Loucy (cell line): ENCODE results near the gene ARL2.

Source experiments
- H2AFZ ChIP-seq: fragments of 200-600 bp; sonication (generic); 2 replicates; pipeline ENCODE4 v1.6.0; 2016; ENCODE audit warnings: antibody characterized with exemption, mild to moderate bottlenecking, low read length, moderate library complexity
- H3F3A ChIP-seq: fragments of 200-600 bp; 2 replicates; pipeline ENCODE4 v1.6.0; 2016; ENCODE audit warnings: antibody characterized with exemption, low read depth, mild to moderate bottlenecking
- H3K27me3 ChIP-seq: fragments of 200-600 bp; sonication (generic); 2 replicates; pipeline ENCODE4 v1.6.1; 2014; ENCODE audit warnings: low read length, mild to moderate bottlenecking; ENCODE audit not compliant: insufficient read depth, poor library complexity, severe bottlenecking
- H3K36me3 ChIP-seq: fragments of 200-600 bp; sonication (generic); 2 replicates; pipeline ENCODE4 v1.6.1; 2016; ENCODE audit warnings: low read length; ENCODE audit not compliant: insufficient read depth
- H3K4me1 ChIP-seq: fragments of 200-600 bp; sonication (generic); 2 replicates; pipeline ENCODE4 v1.5.1; 2014; ENCODE audit warnings: low read length, mild to moderate bottlenecking; ENCODE audit not compliant: insufficient read depth, poor library complexity, severe bottlenecking
- H3K4me2 ChIP-seq: fragments of 200-600 bp; sonication (generic); 2 replicates; pipeline ENCODE4 v1.6.0; 2014; ENCODE audit warnings: antibody characterized with exemption, low read length, low read depth, mild to moderate bottlenecking; ENCODE audit not compliant: poor library complexity, severe bottlenecking
- H3K4me3 ChIP-seq: fragments of 200-600 bp; sonication (generic); 2 replicates; pipeline ENCODE4 v1.5.1; 2014; ENCODE audit warnings: low read length, mild to moderate bottlenecking, mixed read lengths; ENCODE audit not compliant: poor library complexity, severe bottlenecking
- H3K79me2 ChIP-seq: fragments of 200-600 bp; sonication (generic); 2 replicates; pipeline ENCODE4 v1.6.1; 2014; ENCODE audit warnings: low read length; ENCODE audit not compliant: insufficient read depth
- H3K9ac ChIP-seq: fragments of 200-600 bp; sonication (generic); 2 replicates; pipeline ENCODE4 v1.6.0; 2014; ENCODE audit warnings: mild to moderate bottlenecking, low read depth, low read length, moderate library complexity; ENCODE audit not compliant: poor library complexity, severe bottlenecking
- H3K9me2 ChIP-seq: fragments of 200-600 bp; sonication (generic); replicated peaks from 2 replicates; pipeline ENCODE4 v1.6.1; 2016; ENCODE audit warnings: low read depth, low read length, mixed read lengths
- H3K9me3 ChIP-seq: fragments of 200-600 bp; sonication (generic); 2 replicates; pipeline ENCODE4 v1.6.1; 2014; ENCODE audit warnings: mild to moderate bottlenecking, antibody characterized with exemption, low read length, low read depth; ENCODE audit not compliant: insufficient read depth
- H4K20me1 ChIP-seq: fragments of 200-600 bp; sonication (generic); 2 replicates; pipeline ENCODE4 v1.6.0; 2014; ENCODE audit warnings: antibody characterized with exemption, low read length, mild to moderate bottlenecking; ENCODE audit not compliant: insufficient read depth, poor library complexity, severe bottlenecking
- CTCF ChIP-seq: fragments of 200-600 bp; sonication (generic); conservative IDR thresholded peaks from 2 replicates; pipeline ENCODE4 v1.5.1; 2014; ENCODE audit warnings: mild to moderate bottlenecking, antibody characterized with exemption, low read length
- EZH2phosphoT487 ChIP-seq: fragments of 200-600 bp; IDR thresholded peaks from 2 replicates; pipeline ENCODE4 v1.6.1; 2018; ENCODE audit warnings: antibody characterized with exemption, mild to moderate bottlenecking, moderate library complexity, borderline replicate concordance

The ARL2 gene

GRCh38 chr11:65034423-65034822 is 20.5 kb downstream of the ARL2 start:
- no peaks in the 10 kb centered on the region for H3K79me2 ChIP-seq
- no peak for TF ChIP-seq CTCF
- TF ChIP-seq EZH2phosphoT487, result no peak
- H3F3A ChIP-seq, result no peaks in the 10 kb centered on the region
- no peak overlapping the region for H3K9ac ChIP-seq
- H3K9me2 ChIP-seq, result no peaks in the 10 kb centered on the region
- no peaks in the 10 kb centered on the region for H3K27me3 ChIP-seq
- H4K20me1 ChIP-seq, result no peaks in the 10 kb centered on the region
- H3K4me1 ChIP-seq, result no peaks in the 10 kb centered on the region
- no peak overlapping the region for H3K4me2 ChIP-seq
- H3K4me3 ChIP-seq, result no peak overlapping the region
- H2AFZ ChIP-seq, result no peak overlapping the region
- no peaks in the 10 kb centered on the region for H3K9me3 ChIP-seq
- no peaks in the 10 kb centered on the region; the same call in 1 of the 2 replicates for H3K36me3 ChIP-seq

GRCh38 chr11:65035579-65035978 is 21.6 kb downstream of the ARL2 start:
- H3K79me2 ChIP-seq, result no peaks in the 10 kb centered on the region
- H3K4me1 ChIP-seq, result peaks cover 7% of the 10 kb centered on the region
- no peaks in the 10 kb centered on the region for H4K20me1 ChIP-seq
- H2AFZ ChIP-seq, result no peak overlapping the region
- no peak overlapping the region for H3K4me2 ChIP-seq
- no peaks in the 10 kb centered on the region for H3K9me3 ChIP-seq
- no peaks in the 10 kb centered on the region for H3K9me2 ChIP-seq
- no peak overlapping the region for H3K9ac ChIP-seq
- H3K36me3 ChIP-seq, result no peaks in the 10 kb centered on the region; the same call in 1 of the 2 replicates
- TF ChIP-seq EZH2phosphoT487 (no peak), CTCF (no peak)
- H3K27me3 ChIP-seq, result no peaks in the 10 kb centered on the region
- peaks cover 6% of the 10 kb centered on the region; the same call in 1 of the 2 replicates for H3F3A ChIP-seq
- H3K4me3 ChIP-seq, result no peak overlapping the region

GRCh38 chr11:65036931-65037330 is 23.0 kb downstream of the ARL2 start:
- Histone ChIP-seq H3K36me3 (no peaks in the 10 kb centered on the region; the same call in 1 of the 2 replicates), H3K4me1 (peaks cover 7% of the 10 kb centered on the region)

More at GRCh38 chr11:65036931-65037330, 23.0 kb downstream of the ARL2 start:
- TF ChIP-seq CTCF (no peak), EZH2phosphoT487 (no peak)
- H3K27me3 ChIP-seq, result no peaks in the 10 kb centered on the region
- H3K79me2 ChIP-seq, result peaks cover 7% of the 10 kb centered on the region
- no peaks in the 10 kb centered on the region for H3K9me3 ChIP-seq
- peaks cover 6% of the 10 kb centered on the region; the same call in 1 of the 2 replicates for H3F3A ChIP-seq
- no peak overlapping the region for H3K9ac ChIP-seq
- no peak overlapping the region for H3K4me3 ChIP-seq
- H2AFZ ChIP-seq, result no peak overlapping the region
- H4K20me1 ChIP-seq, result no peaks in the 10 kb centered on the region
- H3K9me2 ChIP-seq, result no peaks in the 10 kb centered on the region
- no peak overlapping the region for H3K4me2 ChIP-seq
